ENCODE data around the gene PTPRD.

DNA sequence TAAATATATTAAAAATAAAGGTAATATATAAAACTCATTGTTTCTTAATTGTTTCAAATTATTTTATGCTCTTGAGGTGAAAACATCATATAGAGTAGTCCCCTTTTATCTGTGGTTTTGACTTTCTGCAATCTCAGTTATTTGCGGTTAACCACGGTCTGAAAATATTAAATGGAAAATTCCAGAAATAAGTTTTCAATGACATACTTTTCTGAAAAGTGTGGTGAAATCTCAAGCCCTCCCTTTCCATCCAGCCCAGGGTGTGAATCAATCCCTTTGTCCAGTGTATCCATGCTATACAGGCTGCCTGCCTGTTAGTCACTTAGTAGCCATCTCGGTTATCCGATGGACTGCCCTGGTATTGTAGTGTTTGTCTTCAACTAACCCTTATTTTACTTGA lies 2266.5 kb downstream of the PTPRD start:
- TF ChIP-seq, protein P1, sequence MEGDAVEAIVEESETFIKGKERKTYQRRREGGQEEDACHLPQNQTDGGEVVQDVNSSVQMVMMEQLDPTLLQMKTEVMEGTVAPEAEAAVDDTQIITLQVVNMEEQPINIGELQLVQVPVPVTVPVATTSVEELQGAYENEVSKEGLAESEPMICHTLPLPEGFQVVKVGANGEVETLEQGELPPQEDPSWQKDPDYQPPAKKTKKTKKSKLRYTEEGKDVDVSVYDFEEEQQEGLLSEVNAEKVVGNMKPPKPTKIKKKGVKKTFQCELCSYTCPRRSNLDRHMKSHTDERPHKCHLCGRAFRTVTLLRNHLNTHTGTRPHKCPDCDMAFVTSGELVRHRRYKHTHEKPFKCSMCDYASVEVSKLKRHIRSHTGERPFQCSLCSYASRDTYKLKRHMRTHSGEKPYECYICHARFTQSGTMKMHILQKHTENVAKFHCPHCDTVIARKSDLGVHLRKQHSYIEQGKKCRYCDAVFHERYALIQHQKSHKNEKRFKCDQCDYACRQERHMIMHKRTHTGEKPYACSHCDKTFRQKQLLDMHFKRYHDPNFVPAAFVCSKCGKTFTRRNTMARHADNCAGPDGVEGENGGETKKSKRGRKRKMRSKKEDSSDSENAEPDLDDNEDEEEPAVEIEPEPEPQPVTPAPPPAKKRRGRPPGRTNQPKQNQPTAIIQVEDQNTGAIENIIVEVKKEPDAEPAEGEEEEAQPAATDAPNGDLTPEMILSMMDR (IDR thresholded peaks at IDR 0.05; ENCODE audit: insufficient read depth, low read length, poor library complexity, severe bottlenecking) = no peak
- TF ChIP-seq EZH2phosphoT487 (conservative IDR thresholded peaks at IDR 0.05; ENCODE audit: low read length) = no peak
